Heart right ventricle (tissue), 16 donors: Measurements from ENCODE around the gene KRTAP9-3. TPM values are rescaled to one million over a fixed set of nuclear protein-coding genes. Genes with fewer than 3 reads are reported as not detected.

Experiments
- ATAC-seq, 8 donors: fragments of 200-7000 bp; cut with Tn5 transposase; one replicate each; pipeline ENCODE4 v1.9.1; 2020; ENCODE audit warnings: mild to moderate bottlenecking in 8 of 8, moderate library complexity in 8 of 8, moderate number of reproducible peaks in 1 of 8
- DNase-seq, 2 donors: peaks; one replicate each; pipeline ENCODE4 v3.0.0-alpha.2; 2020
- H3K27ac ChIP-seq, 10 donors: fragments of 200-600 bp; sonication (generic) in 2 of 10; one replicate each; pipeline versions ENCODE4 v1.5.0 to v1.8.0; 2020 to 2022; ENCODE audit warnings: mild to moderate bottlenecking in 3 of 10
- H3K27me3 ChIP-seq, 7 donors: fragments of 200-600 bp; one replicate each; pipeline ENCODE4 v1.8.0; 2021 to 2022; ENCODE audit warnings: mild to moderate bottlenecking in 2 of 7
- H3K36me3 ChIP-seq, 9 donors: fragments of 200-600 bp; sonication (generic) in 1 of 9; one replicate each; pipeline versions ENCODE4 v1.5.0 to v1.8.0; 2020 to 2022; ENCODE audit warnings: mild to moderate bottlenecking in 2 of 9
- H3K4me1 ChIP-seq, 9 donors: fragments of 200-600 bp; sonication (generic) in 1 of 9; one replicate each; pipeline versions ENCODE4 v1.5.0 to v1.8.0; 2020 to 2022; ENCODE audit warnings: mild to moderate bottlenecking in 4 of 9
- H3K4me3 ChIP-seq, 10 donors: fragments of 200-600 bp; sonication (generic) in 2 of 10; one replicate each; pipeline versions ENCODE4 v1.5.0 to v1.8.0; 2020 to 2022; ENCODE audit warnings: mild to moderate bottlenecking in 7 of 10, moderate library complexity in 2 of 10
- H3K9me3 ChIP-seq, 11 donors: fragments of 200-600 bp in 10 of 11; sonication (generic) in 2 of 11; one replicate each; pipeline versions ENCODE4 v1.5.0 to v1.8.0; 2013 to 2022; ENCODE audit warnings: mild to moderate bottlenecking in 2 of 11, control low read depth in 1 of 11, moderate library complexity in 1 of 11
- CTCF ChIP-seq, 9 donors: fragments of 200-600 bp; sonication (generic) in 2 of 9; IDR thresholded peaks; one replicate each; pipeline versions ENCODE4 v1.5.0 to v1.8.0; 2021 to 2022; ENCODE audit warnings: antibody characterized with exemption in 9 of 9, mild to moderate bottlenecking in 5 of 9, moderate library complexity in 1 of 9
- WGBS, 2 donors: extraction: QIAGEN DNeasy Blood & Tissue Kit; methylation state at CpG; one replicate each; pipeline ENCODE4 v1.1.7; 2013; ENCODE audit warnings: inconsistent platforms in 1 of 2; 5-methylcytosine and 5-hydroxymethylcytosine counted together
- intact Hi-C, 10 donors: fragments of 100-400 bp; cut with DNase I; formaldehyde crosslinking; loops; one replicate each; pipeline versions ENCODE4 v1.11.1 to v1.14.2; 2022
- polyA plus RNA-seq, 2 donors: library from polyadenylated mRNA; stranded (reverse); fragments of 200-250 nt; gene quantifications; one replicate each; pipeline ENCODE4 v1.2.3, GENCODE V29; 2013
- total RNA-seq, 10 donors: library from RNA; stranded (reverse); fragmentation: NEBNext Ultra II Directional in 3 of 10; extraction: Animal tissue kit (Norgen Biotek cat#: 25700) in 3 of 10; gene quantifications; one replicate each; pipeline versions ENCODE4 v1.2.1 to v1.2.4, GENCODE V29; 2021 to 2023
- donor health status: Arrhythmogenic right ventricular cardiomyopathy.
- donor health status: ischemic (EF 13 %, LVEDD 7.1; RV severe dilation, severe dysfunction).
- donor health status: healthy with polysubstance abuse.
- donor health status: DM: no; HTN: yes; CAD: no.
- donor health status: DM: no; HTN: no; CAD: no.
- donor health status: ischemic (EF 25% LVEDD 6.9; RV normal size, moderate dysfunction).
- donor health status: ischemic (EF 25% LVEDD 5.7; RV mildly dilated, moderate dysfunction).
- donor health status: healthy.
- donor health status: DM: yes; HTN: yes; CAD: no.
- donor health status: Ischemic cardiomyopathy.
- donor health status: ischemic (EF 35%, LVEDD 5.7; RV mildly dilated, moderate dysfunction).
- donor health status: nonischemic (EF 11% LVEDD 7.7; RV severe dilation, severe dysfunction).
- donor health status: DM: yes; HTN: yes; CAD: no.
- donor health status: PGD.
- donor health status: ischemic (EF 29% LVEDD 5.4; RV normal size, mild dysfunction).
- donor health status: nonischemic (EF 23%, LVEDD 6.1; RV moderate dilation, normal function).

The KRTAP9-3 gene
- total and polyA plus RNA-seq, 12 donors = not detected

GRCh38 chr17:41190328-41190727, 41.9 kb upstream of the KRTAP9-3 start:
- no peaks in the 10 kb centered on the region for H3K4me1 ChIP-seq
- no peak for TF ChIP-seq CTCF (IDR thresholded peaks at IDR 0.05)
- no peak overlapping the region for H3K27ac ChIP-seq
- DNase-seq (no peak), ATAC-seq (no peak)
- 86 to 90% methylated on average over 3 of the region's 3 CpGs for WGBS, 2 donors
- peaks cover 0 to 10% (median 0%) of the 10 kb centered on the region in 11 donors for H3K9me3 ChIP-seq
- intact Hi-C loops = no loop called here
- no peaks in the 10 kb centered on the region for H3K36me3 ChIP-seq
- peaks cover 0 to 59% (median 19%) of the 10 kb centered on the region in 7 donors for H3K27me3 ChIP-seq
- no peak overlapping the region for H3K4me3 ChIP-seq

DNA sequence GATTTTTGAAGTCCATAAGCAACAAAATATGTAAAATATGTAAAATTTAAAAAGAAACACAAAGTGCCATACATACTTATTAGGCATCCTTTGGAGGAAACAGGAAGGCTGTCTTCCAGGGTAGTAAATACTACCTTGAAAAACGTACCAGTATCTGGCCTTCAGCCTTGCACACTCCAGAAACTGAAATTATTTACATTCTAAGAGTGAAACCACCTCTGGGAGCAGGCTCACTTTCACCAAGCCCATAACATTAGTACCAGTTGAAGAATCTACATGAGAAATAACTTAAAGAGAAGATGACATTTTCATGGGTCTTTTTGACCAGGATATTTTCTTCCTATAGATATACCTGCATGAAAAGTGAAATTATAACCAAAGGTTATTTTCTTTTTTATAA, 36.2 kb upstream of the KRTAP9-3 start:
- intact Hi-C loops = no loop called here

GRCh38 chr17:41199421-41200078, 32.7 kb upstream of the KRTAP9-3 start:
- H3K4me3 ChIP-seq = no peak overlapping the region
- no peak for ATAC-seq
- no peak for TF ChIP-seq CTCF (IDR thresholded peaks at IDR 0.05)
- no peaks in the 10 kb centered on the region for H3K4me1 ChIP-seq
- WGBS, 2 donors = 66 to 88% methylated on average over 4 to 5 of the region's 5 CpGs
- H3K36me3 ChIP-seq = no peaks in the 10 kb centered on the region
- no peak for DNase-seq
- peaks cover 0 to 10% (median 0%) of the 10 kb centered on the region in 11 donors for H3K9me3 ChIP-seq
- no peak overlapping the region for H3K27ac ChIP-seq
- no peaks in the 10 kb centered on the region for H3K27me3 ChIP-seq
- intact Hi-C loops = no loop called here

More for the DNA sequence above, 36.2 kb upstream of the KRTAP9-3 start:
- TF ChIP-seq CTCF (IDR thresholded peaks at IDR 0.05) = no peak
- WGBS, 2 donors = 33 to 60% methylated on average over 1 of the region's 1 CpG
- H3K9me3 ChIP-seq = peaks cover 0 to 11% (median 0%) of the 10 kb centered on the region in 11 donors
- no peaks in the 10 kb centered on the region for H3K4me1 ChIP-seq
- H3K27me3 ChIP-seq = peaks cover 0 to 16% (median 0%) of the 10 kb centered on the region in 7 donors
- no peaks in the 10 kb centered on the region for H3K36me3 ChIP-seq
- no peak overlapping the region for H3K4me3 ChIP-seq
- H3K27ac ChIP-seq = no peak overlapping the region
- DNase-seq (no peak), ATAC-seq (no peak)

DNA sequence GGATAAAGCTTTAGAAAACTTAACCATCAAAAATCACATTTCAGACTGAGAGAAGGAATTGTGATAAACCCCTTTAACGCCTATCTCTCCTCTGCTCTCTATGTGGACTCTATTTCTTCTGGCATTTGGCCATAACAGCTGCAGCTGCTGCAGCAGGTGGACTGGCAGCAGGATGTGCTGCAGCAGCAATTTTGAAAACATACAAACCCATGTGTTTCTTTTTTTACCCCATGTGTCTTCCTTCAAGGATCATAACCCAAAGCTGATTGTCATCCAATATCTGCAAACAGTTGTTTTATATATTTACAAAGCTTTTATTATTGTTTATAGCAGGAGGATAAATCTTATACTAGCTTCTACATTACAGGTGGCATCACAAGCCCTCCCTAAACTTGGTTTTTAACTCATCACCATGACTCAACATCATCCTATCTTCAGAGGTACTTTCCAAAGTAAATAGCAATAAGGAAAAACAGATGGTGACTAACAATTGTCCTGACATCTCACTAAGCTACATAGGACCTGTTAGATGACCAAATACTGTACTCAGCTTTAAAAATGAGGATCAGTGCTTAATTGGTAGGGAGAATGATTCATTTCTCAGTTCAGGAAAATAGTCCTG, 20.3 kb upstream of the KRTAP9-3 start:
- no peaks in the 10 kb centered on the region for H3K36me3 ChIP-seq
- no peaks in the 10 kb centered on the region for H3K9me3 ChIP-seq
- peaks cover 0 to 62% (median 39%) of the 10 kb centered on the region in 7 donors for H3K27me3 ChIP-seq
- no peak for DNase-seq
- no peaks in the 10 kb centered on the region for H3K4me1 ChIP-seq
- H3K27ac ChIP-seq = no peak overlapping the region
- WGBS, 2 donors = 40 to 55% methylated on average over 1 of the region's 1 CpG
- TF ChIP-seq CTCF (IDR thresholded peaks at IDR 0.05) = no peak
- intact Hi-C loops = no loop called here
- ATAC-seq = no peak
- H3K4me3 ChIP-seq = no peak overlapping the region
